Measurements from ENCODE around the gene PNKD. TPM values are rescaled to one million over a fixed set of nuclear protein-coding genes. Genes with fewer than 3 reads are reported as not detected.

PNKD gene
- total RNA-seq, 4 donors from 2014 or later: 63.9 to 690 (median 70.4) TPM

- Histone ChIP-seq H3K9me3 (no peaks in the 10 kb centered on the region), H3K4me1 (no peaks in the 10 kb centered on the region), H3K4me3 (no peak overlapping the region), H3K36me3 (no peaks in the 10 kb centered on the region), H3K27me3 (no peaks in the 10 kb centered on the region), H3K27ac (no peak overlapping the region)
- no peak for DNase-seq
- TF ChIP-seq CTCF (IDR thresholded peaks at IDR 0.05) (no peak), POLR2A (IDR thresholded peaks at IDR 0.05) (no peak)
These were observed 90.1 kb downstream of the PNKD start for GRCh38 chr2:218360453-218360852.

GRCh38 chr2:218362606-218363005, 92.3 kb downstream of the PNKD start:
- H3K4me3 ChIP-seq: no peak overlapping the region
- TF ChIP-seq POLR2A (IDR thresholded peaks at IDR 0.05): no peak
- no peak for TF ChIP-seq CTCF (IDR thresholded peaks at IDR 0.05)
- no peak for DNase-seq
- H3K27me3 ChIP-seq: no peaks in the 10 kb centered on the region
- no peaks in the 10 kb centered on the region for H3K9me3 ChIP-seq
- H3K36me3 ChIP-seq: no peaks in the 10 kb centered on the region
- no peak overlapping the region for H3K27ac ChIP-seq
- no peaks in the 10 kb centered on the region for H3K4me1 ChIP-seq

- H3K9me3 ChIP-seq: no peaks in the 10 kb centered on the region
- no peaks in the 10 kb centered on the region for H3K27me3 ChIP-seq
- H3K4me1 ChIP-seq: no peaks in the 10 kb centered on the region
- no peak overlapping the region for H3K4me3 ChIP-seq
- H3K27ac ChIP-seq: no peak overlapping the region
- DNase-seq: no peak
- TF ChIP-seq CTCF (IDR thresholded peaks at IDR 0.05): no peak
- TF ChIP-seq POLR2A (IDR thresholded peaks at IDR 0.05): no peak
- no peaks in the 10 kb centered on the region for H3K36me3 ChIP-seq
These were observed 93.4 kb downstream of the PNKD start for GRCh38 chr2:218363736-218364135.

GRCh38 chr2:218364196-218364595, 93.9 kb downstream of the PNKD start:
- DNase-seq: no peak
- H3K4me3 ChIP-seq: no peak overlapping the region
- no peak overlapping the region for H3K27ac ChIP-seq
- TF ChIP-seq POLR2A (IDR thresholded peaks at IDR 0.05) (no peak), CTCF (IDR thresholded peaks at IDR 0.05) (no peak)
- H3K27me3 ChIP-seq: no peaks in the 10 kb centered on the region
- no peaks in the 10 kb centered on the region for H3K4me1 ChIP-seq
- H3K9me3 ChIP-seq: no peaks in the 10 kb centered on the region
- no peaks in the 10 kb centered on the region for H3K36me3 ChIP-seq

- peak overlapping the region; percentile 84 to 88 (median 86) for H3K27ac ChIP-seq
- H3K36me3 ChIP-seq: no peaks in the 10 kb centered on the region
- H3K27me3 ChIP-seq: no peaks in the 10 kb centered on the region
- H3K4me3 ChIP-seq: peak overlapping the region in 3 of 4 donors; percentile 52 to 63 (median 53)
- H3K4me1 ChIP-seq: no peaks in the 10 kb centered on the region
- no peak for DNase-seq
- H3K9me3 ChIP-seq: no peaks in the 10 kb centered on the region
- no peak for TF ChIP-seq POLR2A (IDR thresholded peaks at IDR 0.05)
- no peak for TF ChIP-seq CTCF (IDR thresholded peaks at IDR 0.05)
These were observed 96.5 kb downstream of the PNKD start for GRCh38 chr2:218366621-218367414.

All from Peyer's patch (tissue), 4 donors.